Upper lobe of right lung (tissue), 1 donor: Measurements from ENCODE around the gene SKIC3. TPM values are rescaled to one million over a fixed set of nuclear protein-coding genes. Genes with fewer than 3 reads are reported as not detected.

Experiments
- ATAC-seq: fragments of 200-7000 bp; cut with Tn5 transposase; one replicate; pipeline ENCODE4 v1.9.1; 2020; ENCODE audit warnings: mild to moderate bottlenecking, moderate library complexity
- DNase-seq: peaks from one replicate; pipeline ENCODE4 v3.0.0-alpha.2; 2020
- H3K27ac ChIP-seq: fragments of 200-600 bp; one replicate; pipeline ENCODE4 v1.8.0; 2022
- H3K27me3 ChIP-seq: fragments of 200-600 bp; one replicate; pipeline ENCODE4 v1.8.0; 2022; ENCODE audit warnings: mild to moderate bottlenecking
- H3K36me3 ChIP-seq: fragments of 200-600 bp; one replicate; pipeline ENCODE4 v1.8.0; 2022
- H3K4me1 ChIP-seq: fragments of 200-600 bp; one replicate; pipeline ENCODE4 v1.8.0; 2022
- H3K4me3 ChIP-seq: fragments of 200-600 bp; one replicate; pipeline ENCODE4 v1.8.0; 2022; ENCODE audit warnings: mild to moderate bottlenecking
- H3K9me3 ChIP-seq: fragments of 200-600 bp; one replicate; pipeline ENCODE4 v1.8.0; 2022
- intact Hi-C: fragments of 100-400 bp; cut with DNase I; formaldehyde crosslinking; loops from one replicate; pipeline ENCODE4 v1.11.0; 2022
- total RNA-seq: library from RNA; stranded (reverse); fragmentation: NEBNext Ultra II Directional; extraction: Animal tissue kit (Norgen Biotek cat#: 25700); gene quantifications from one replicate; pipeline ENCODE4 v1.2.1, GENCODE V29; 2021
- TF ChIP-seq, protein P1 (sequence below): fragments of 200-600 bp; IDR thresholded peaks from one replicate; pipeline ENCODE4 v1.8.0; 2022; ENCODE audit warnings: antibody characterized with exemption
- donor health status: DM: no; HTN: yes; CAD: no; lungs with severe emphysema.

SKIC3 gene
- total RNA-seq, 1 donor from 2014 or later = 68.7 TPM

GRCh38 chr5:95519151-95519550, 35.6 kb downstream of the SKIC3 start:
- H3K27me3 ChIP-seq = no peaks in the 10 kb centered on the region
- no peaks in the 10 kb centered on the region for H3K4me1 ChIP-seq
- H3K9me3 ChIP-seq = no peaks in the 10 kb centered on the region
- ATAC-seq (no peak), DNase-seq (no peak)
- TF ChIP-seq, protein P1, sequence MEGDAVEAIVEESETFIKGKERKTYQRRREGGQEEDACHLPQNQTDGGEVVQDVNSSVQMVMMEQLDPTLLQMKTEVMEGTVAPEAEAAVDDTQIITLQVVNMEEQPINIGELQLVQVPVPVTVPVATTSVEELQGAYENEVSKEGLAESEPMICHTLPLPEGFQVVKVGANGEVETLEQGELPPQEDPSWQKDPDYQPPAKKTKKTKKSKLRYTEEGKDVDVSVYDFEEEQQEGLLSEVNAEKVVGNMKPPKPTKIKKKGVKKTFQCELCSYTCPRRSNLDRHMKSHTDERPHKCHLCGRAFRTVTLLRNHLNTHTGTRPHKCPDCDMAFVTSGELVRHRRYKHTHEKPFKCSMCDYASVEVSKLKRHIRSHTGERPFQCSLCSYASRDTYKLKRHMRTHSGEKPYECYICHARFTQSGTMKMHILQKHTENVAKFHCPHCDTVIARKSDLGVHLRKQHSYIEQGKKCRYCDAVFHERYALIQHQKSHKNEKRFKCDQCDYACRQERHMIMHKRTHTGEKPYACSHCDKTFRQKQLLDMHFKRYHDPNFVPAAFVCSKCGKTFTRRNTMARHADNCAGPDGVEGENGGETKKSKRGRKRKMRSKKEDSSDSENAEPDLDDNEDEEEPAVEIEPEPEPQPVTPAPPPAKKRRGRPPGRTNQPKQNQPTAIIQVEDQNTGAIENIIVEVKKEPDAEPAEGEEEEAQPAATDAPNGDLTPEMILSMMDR = no peak
- intact Hi-C loops = no loop called here
- peaks cover 93% of the 10 kb centered on the region for H3K36me3 ChIP-seq
- no peak overlapping the region for H3K27ac ChIP-seq
- no peak overlapping the region for H3K4me3 ChIP-seq

DNA sequence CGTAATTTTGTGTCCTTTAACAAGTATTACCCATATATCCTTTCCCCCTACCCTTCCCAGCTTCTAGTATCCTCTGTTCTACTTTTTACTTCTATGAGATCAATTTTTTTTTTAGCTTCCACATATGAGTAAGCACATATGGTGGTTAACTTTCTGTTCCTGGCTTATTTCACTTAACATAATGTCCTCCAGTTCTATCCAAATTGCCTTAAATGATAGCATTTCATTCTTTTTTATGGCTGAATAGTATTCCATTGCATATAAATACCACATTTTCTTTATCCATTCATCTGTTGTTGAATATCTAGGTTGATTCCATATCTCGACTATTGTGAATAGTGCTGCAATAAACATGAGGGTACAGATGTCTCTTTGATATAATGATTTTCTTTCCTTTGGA, 36.4 kb downstream of the SKIC3 start:
- Histone ChIP-seq H3K9me3 (no peaks in the 10 kb centered on the region), H3K36me3 (peaks cover 93% of the 10 kb centered on the region), H3K27me3 (no peaks in the 10 kb centered on the region), H3K4me1 (no peaks in the 10 kb centered on the region), H3K27ac (no peak overlapping the region), H3K4me3 (no peak overlapping the region)
- DNase-seq (no peak), ATAC-seq (no peak)
- TF ChIP-seq, protein P1 = no peak
- intact Hi-C loops = no loop called here

GRCh38 chr5:95511606-95512005, 43.2 kb downstream of the SKIC3 start:
- DNase-seq = no peak
- H3K27ac ChIP-seq = no peak overlapping the region
- TF ChIP-seq, protein P1 = no peak
- H3K4me3 ChIP-seq = no peak overlapping the region
- no peak for ATAC-seq
- peaks cover 95% of the 10 kb centered on the region for H3K36me3 ChIP-seq
- H3K27me3 ChIP-seq = no peaks in the 10 kb centered on the region
- no peaks in the 10 kb centered on the region for H3K4me1 ChIP-seq
- no peaks in the 10 kb centered on the region for H3K9me3 ChIP-seq
- intact Hi-C loops = no loop called here

GRCh38 chr5:95508550-95508949, 46.2 kb downstream of the SKIC3 start:
- H3K36me3 ChIP-seq = peaks cover 91% of the 10 kb centered on the region
- ATAC-seq (no peak), DNase-seq (no peak)
- intact Hi-C loops = no loop called here
- no peaks in the 10 kb centered on the region for H3K4me1 ChIP-seq
- H3K4me3 ChIP-seq = no peak overlapping the region
- no peak overlapping the region for H3K27ac ChIP-seq
- H3K27me3 ChIP-seq = no peaks in the 10 kb centered on the region
- H3K9me3 ChIP-seq = no peaks in the 10 kb centered on the region
- TF ChIP-seq, protein P1 = no peak

Other genes with a start within 250 kb of the SKIC3 start
- gene FAM81B, start 163.6 kb downstream of the SKIC3 start, total RNA-seq = not detected
- gene ARSK, start 124 bp upstream of the SKIC3 start, total RNA-seq = 5.7 TPM
- gene GPR150, start 65.1 kb upstream of the SKIC3 start, total RNA-seq = 0.49 TPM
- 3.7 TPM for gene RFESD, start 91.8 kb upstream of the SKIC3 start, total RNA-seq
- gene SPATA9, start 128.0 kb upstream of the SKIC3 start, total RNA-seq = not detected
- gene RHOBTB3, start 176.4 kb upstream of the SKIC3 start, total RNA-seq = 54.2 TPM